HG03060 (cell line): ENCODE measurements around the gene RCSD1.

Source experiments
- ATAC-seq: cut with Tn5 transposase; IDR thresholded peaks from one replicate; pipeline ENCODE4 v1.9.1; 2021; ENCODE audit warnings: low read depth, moderate number of reproducible peaks; ENCODE audit not compliant: unreplicated experiment

RCSD1 gene

DNA sequence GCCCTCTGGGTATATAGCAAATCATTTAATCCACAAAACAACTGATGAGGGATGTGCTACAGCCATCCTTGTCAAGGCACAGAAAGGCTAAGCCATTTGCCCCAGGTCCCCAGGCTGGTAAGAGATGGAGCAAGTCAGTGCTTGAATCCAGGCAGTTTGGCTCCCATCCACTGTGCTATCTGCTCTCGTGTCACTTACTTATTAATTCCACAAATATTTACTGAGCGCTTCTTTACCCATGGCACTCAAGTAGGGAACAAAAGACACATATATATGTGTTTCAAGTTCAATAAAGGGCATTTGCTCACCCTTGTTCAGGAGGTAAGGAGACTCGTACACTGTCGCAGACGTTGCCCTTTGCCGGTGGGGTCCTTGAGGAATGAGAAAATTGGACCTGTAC is 53.2 kb downstream of the RCSD1 start:
- ATAC-seq: no peak

DNA sequence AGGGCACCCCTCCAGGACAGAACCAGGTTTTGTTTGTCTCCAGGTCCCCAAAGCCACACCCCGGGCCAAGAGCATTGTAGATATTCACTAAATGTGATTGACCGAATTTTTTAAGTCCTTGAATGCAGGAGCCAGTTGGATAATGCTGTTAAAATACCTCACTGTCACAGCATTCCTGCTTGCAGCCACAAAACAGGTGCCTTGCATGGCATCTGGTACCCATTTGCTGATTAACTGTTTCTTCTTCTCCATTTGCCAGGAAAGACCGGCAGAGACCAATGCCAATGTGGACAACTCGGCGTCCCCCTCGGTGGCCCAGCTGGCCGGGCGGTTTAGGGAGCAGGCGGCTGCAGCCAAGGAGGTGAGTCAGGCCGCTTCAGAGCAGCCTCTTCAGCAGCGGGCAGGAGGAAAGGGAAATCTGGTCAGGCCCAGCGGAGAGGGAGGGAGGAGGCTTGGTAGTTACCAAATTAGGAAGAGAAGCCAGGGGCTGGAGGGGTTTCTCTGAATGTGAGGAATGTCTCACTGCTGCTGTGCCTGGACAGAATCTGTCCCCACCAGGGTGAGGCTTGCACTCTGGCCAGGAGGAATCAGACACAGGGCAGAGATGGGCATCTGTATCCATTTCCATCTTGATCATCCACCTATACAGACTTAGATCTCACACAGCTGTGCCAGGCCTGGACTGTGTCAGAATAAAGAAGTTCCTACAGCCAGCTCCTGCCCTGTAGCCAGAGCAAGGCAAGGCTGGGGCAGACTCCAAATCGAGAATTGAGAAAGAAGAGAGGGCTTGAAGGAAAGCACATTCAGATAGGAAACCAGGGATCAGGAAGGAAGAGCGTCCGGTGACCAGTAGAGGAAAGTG is 53.8 kb downstream of the RCSD1 start:
- no peak for ATAC-seq

DNA sequence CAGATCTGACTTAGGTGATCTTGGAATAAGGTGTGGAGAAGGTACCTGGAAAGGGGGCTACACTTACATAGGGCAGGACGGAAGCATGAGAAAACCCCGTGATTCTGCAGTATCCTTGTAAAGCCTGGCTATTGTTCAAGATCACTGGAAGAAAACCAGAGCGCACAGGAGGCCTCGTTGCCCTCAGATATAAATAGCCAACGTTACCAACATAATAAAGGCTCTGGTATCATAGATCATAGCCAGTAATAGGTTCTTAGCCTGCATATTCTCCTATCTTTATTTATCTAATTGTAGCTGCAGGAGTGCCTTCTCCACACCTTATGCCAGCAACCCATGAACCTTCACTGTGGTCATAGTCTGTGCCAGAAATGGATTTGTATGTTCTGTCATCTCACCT is 55.8 kb downstream of the RCSD1 start:
- ATAC-seq: no peak

DNA sequence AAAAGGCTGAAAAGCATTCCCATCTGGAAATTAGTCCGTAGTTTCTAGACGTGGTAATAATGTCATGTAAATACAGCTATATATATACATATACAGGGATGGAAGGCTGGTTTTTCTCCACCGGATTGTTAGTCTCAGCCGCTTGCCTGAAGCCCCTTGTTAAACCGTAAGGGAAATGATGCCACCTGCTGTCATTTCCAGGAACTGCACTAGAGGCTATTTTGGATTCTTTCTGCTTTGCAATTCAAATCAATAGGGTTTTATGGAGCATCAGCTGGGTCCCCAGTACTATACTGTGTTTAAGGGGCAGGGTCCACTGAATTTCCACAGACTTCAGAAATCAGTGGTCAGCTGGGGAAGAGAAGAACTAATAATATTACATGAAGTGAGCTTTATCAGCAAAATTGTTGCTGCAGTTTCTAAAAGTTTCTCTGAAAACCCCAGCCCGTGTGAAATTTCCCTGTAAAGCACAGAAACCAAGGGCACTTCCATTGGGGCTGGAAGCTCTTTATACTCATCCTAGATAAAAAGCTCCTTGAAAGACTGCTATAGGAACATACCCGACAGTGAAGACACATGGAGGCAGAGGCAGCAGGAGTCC is 58.0 kb downstream of the RCSD1 start:
- no peak for ATAC-seq

DNA sequence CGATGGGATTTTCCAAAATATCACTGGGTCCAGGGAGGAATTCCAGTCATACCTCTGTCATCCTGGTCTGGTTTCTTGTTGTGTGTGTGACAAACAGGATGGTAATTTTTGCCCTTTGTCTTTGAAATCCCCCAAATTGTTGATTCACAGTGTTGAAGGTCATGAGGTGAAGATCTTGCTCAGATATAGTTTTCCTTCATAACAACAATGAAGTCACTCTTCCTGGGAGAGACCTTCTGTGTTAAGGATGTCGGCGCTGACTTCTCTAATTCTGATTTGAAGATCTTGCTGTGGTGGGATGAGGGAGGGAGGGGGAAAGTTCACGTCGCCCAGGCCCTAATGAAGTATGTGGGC is 59.5 kb downstream of the RCSD1 start:
- ATAC-seq: no peak

DNA sequence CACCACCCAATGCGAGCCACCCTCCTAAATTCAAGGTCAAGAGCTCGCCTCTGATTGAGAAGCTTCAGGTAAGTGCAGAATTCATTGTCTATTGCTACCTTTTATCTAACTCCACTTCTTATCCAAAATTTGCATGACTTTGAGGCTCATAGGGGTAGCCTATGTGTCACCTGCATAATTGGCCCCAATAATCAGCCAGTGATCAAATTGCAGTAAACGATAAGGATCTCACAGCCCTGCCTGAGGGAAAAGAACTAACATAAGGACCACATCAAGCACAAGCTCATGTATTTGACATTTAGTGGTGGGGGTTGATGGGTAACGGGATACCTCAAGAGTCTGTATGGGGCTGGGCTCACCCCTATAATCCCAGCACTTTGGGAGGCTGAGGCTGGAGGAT is 60.0 kb downstream of the RCSD1 start:
- no peak for ATAC-seq

DNA sequence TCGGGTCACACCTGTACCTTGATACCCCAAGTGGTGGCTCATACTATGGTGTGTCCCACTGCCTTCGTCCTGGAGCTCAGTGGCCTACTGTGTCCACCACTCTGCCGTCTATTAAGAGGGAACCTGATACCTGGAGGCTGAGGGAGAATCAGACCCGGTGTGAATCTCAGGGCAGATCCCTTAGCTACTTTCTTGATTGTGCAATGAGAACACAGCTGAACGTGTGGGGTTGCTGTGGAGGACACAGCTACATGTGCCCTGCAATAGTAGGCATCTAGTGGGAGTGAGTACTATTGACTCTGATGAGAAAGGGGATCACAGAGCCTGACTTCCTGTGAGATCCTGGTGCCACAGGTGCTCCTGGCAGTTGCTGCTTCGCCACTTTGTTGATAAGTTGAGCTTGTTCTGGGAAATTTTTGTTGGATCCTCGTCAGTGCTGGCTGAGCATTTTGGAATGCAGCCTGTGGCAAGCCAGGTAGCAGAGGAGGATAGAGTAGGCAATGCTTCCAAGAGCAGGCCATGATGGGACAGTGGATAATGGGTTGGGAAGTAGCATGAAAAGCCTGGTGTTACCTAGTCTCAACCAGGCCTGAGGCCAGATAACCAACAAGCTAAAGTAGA is 63.5 kb downstream of the RCSD1 start:
- no peak for ATAC-seq

DNA sequence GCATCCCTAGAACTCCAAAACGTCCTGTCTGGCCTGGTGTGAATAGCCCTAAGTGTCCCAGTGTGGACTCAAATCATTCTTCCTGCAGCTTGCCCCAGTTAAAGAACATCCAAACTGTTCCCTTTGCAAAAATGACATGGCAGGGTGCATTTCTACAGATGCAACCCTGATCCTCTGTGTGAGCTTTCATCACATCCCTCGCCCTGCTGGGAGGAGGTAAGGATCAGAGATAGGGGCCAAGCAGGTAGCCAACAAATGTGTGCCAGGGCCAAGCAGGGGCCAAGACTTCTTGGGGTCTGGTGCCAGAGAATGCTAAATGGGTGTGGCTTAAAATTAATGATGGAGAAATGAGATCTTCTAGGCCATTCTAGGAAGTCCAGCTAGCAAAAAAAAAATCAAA is 64.7 kb downstream of the RCSD1 start:
- no peak for ATAC-seq

DNA sequence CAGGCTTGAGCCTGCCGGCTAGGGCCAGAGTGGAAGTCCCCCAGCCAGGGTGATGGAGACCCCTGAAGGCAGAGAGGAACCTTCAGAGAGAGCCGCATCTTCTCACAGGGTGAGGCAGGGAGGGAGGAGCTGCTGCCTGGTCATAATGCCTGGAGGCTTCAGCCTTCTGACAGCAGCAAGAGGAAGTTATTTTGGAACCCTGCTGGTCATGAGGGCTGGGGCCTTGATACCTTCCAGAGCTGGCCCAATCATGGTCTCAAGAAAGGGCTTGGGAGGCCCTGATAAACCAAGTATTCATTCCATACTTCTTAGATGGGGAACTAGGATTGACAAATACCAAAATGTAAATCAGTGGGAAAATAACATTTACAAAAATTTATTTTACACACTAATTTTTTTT is 65.1 kb downstream of the RCSD1 start:
- ATAC-seq: no peak

DNA sequence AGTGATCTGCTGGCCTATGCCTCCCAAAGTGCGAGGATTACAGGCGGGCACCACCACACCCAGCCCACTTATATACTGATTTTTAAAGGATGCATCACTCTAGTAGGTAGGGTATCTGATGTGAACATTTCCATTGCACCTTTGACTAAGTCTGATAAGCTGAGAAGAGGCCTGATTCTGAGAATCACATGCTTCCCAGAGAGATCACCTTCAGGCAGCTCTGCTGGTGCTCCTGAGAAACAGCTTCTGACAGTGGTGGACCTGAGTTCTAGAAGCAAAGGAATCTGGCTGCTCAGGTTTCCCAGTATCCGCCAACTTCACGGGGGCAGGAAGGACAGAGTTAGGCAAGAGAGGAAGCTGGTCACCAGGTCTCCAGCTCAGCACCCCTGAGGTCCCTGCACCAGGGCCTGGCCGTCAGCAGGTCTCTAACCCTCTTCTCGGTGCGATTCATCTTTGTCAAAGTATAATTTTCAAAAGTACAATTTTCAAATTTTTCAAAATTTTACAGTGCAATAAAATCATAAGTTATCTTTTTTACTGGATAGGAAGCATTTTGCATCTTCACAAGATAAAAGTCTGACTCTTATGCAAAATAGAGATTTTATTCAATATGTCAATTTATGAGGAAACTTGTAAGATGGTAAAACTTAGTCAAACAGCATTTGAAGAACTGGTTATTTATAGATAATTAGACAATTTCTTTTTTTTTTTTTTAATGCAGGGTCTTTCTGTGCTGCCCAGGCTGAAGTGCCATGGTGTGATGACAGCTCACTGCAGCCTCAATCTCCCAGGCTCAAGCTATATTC is 65.9 kb downstream of the RCSD1 start:
- ATAC-seq: no peak

DNA sequence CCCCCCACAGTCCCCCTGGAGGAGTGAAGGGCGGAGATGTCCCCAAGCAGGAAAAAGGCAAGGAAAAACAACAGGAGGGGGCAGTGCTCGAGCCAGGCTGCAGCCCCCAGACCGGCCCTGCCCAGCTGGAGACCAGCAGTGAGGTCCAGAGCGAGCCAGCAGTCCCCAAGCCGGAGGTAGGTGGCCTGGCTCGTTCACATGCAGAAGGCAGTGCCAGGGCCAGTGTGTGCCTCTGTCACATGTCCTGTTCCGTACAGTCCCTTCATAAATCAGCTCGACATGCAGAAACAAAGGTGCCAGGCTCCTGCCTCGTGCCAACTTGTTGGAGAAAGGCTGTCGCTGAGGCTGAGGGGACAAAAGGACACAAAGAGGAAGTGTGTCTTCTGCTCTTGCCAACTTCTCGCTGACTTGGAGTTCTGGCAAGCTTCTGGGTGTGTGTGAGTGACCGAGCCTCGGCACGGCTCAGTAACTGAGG is 67.7 kb downstream of the RCSD1 start:
- no peak for ATAC-seq

DNA sequence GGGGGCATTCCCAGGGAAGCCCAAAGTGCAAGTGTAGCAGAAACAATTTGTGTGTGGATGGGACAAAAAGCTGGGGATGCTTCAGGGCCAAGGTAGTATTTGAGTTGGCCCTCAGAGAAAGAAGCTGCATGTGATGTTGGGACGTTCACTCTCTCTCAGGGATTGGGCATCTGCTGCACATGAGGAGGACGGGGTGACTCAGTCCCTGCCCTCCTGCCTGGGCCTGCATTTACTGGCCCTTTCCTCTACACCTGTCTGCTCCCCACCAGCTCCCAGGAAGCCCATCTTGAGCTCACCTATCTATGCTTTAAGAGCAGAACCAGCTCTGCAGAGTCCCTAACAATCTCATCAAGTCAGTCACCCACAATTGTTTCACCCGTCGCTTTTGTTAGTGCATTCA is 68.3 kb downstream of the RCSD1 start:
- ATAC-seq: no peak

DNA sequence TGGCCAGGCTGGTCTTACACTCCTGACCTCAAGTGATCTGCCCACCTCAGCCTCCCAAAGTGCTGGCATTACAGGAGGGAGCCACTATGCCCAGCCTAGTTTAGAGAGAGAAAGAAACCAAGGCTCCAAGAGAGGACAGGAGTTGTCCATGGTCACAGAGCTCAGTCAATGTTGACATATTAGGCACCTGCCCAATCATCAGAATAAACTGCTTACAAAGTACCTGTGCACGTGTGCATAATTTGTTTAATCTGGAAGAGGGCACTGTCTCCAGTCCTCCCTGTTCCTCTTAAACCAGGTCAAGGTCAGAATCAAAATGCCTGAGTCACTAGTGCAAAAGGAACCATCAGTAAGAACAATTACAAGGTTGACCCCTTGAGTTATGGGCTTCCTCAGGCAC is 71.5 kb downstream of the RCSD1 start:
- no peak for ATAC-seq

DNA sequence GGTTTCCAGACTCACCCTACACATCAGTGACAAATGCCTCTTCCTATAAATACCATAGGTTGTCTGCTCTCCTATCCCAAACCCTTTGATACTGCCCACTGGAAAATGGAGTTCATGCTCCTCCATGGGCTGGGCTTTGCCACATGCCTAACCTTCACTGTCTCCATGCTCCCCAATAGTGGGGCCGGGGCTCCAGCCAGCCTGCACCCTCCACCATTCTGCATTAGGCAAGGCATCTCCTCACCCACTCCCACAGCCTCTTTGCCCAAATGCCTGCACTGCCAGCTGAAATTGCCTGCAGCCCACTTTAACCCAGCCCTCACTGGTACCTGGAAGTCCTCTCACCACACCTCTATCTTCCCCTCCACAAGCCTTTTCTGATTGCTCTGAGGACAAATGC is 73.5 kb downstream of the RCSD1 start:
- no peak for ATAC-seq

DNA sequence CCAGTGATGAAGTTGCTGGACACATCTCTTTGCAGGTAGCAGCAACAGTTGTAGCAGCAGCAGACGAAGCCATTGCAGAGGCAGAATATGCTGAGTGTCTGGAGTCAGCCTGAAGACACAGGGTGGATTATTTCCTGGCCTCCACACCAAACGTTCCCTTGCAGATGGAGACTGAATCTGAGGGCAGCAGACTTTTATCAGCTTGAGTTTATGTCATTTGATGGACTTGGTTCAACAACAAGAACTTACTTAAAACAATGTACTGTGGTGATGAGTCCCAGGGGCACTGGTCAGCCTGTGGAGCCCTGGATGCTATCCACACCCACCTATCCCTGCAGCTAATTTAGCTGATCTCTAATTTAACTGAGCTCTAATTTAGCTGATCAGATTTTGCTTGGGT is 74.7 kb downstream of the RCSD1 start:
- no peak for ATAC-seq

DNA sequence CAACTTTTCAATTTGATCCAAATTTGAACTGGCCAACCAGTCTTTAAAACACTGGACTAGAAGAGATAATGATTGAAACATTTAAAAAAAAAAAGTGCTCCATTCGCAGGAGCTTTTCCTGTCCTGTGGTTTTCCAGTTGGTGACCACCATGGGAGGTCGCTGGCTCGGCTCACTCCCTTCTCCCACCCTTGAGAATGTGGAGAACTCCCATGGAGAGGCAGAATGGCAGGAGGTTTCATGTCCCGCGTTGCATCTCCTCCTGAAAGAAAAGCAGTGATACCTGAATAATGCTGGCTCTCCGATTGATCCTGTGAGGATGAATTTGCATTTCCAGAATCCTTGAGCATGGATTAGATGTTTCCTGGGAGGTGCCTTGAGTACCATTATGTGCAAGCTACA is 75.2 kb downstream of the RCSD1 start:
- ATAC-seq: no peak

DNA sequence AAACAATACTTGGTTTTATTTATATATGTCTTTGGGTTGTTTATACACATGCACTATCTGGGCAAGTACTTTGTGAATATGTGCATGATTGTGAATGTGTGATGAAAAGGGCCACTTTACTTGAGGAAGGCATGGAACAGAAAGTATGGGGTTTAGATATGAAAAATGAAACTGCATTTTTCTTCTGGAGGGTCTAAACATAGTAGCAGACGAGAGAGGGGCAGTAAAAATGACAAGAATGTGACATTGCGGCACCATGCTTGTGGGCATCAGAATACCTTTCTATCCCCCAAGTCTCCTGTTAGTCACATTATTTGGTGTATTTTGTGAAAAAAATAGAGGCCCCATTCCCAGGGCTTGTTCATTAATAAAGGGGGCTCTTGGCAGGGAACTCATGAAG is 76.3 kb downstream of the RCSD1 start:
- no peak for ATAC-seq

DNA sequence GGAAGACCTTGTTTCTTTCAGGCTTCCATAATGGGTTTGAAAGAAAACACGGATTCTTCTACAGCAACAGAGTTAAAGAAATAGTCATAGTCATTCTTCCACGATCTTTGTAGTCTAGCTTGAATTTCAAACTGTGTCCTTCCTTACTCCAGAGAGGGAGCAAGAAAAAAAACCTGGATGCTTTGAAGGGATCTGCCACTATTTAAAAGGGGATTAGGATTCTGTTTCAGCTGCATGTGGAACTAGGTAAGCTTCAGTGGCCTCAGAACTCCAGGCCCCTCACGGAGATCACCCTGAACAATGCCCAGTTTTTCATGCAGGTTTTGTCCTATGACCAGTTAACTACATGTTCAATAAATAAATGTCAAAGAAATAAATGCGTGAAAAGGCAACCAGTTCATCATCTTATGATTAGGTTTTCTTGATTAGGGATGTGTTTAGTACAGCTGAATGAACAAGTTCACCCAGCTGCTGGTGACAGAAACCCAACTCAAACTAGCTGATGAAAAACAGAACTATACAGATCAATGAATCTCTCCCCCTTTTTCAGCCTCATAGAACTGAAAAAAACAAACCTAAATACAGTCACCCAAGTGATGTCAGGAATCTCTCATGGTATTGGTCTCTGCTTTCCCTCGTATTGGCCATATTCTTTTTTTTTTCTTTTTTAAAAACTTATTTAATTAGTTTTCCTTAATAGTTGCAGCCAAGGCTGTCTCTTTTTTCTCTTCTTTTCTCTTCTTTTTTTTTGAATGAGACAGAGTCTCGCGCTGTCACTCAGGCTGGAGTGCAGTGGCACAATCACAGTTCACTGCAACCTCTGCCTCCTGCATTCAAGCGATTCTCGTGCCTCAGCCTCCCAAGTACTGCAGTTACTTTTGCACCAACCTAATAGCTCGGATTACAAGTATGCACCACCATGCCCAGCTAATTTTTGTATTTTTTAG is 77.2 kb downstream of the RCSD1 start:
- no peak for ATAC-seq

DNA sequence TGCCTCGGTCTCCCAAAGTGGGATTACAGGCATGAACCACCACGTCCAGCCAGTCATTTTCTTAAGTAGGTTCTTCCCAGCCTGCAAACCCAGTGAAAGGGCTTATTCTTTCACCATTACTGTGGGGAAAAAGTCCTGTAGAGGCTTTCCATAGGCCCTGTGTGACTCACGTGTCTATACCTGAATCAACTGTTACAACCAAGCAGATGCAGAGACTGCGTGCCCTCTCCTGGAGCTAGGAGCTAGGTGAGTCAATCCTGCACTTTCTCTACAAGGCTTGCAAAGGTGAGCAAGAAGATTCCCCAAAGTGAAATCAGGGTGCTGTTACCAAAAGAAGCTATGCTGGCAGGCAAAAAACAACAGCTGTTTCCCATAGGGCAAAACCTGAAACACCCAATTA is 77.9 kb downstream of the RCSD1 start:
- ATAC-seq: no peak

DNA sequence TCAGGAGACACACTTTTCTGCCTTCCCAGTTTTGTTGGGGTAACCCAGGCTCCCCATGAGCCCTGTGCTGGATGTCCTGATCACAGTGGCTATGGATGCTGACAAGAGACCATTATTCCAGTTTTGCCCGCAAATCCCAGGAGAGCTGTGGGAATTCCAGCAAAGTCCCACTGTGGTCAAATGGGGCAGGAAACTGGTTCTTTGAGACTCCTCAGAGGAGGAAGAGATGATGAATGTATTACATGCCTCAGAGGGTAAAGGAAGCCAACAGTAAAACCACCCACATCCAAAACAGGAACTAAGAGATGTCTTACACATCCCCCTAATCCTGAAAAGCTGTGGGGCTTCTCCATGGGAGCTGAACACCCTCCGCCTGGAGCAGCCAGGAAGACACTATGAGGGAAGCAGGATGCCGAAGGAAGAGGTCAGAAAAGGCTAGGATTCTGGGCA is 78.9 kb downstream of the RCSD1 start:
- no peak for ATAC-seq
